ENCODE results near the gene ZNF821.

- no peak for TF ChIP-seq CTCF (IDR thresholded peaks at IDR 0.05)
- TF ChIP-seq POLR2AphosphoS5 (IDR thresholded peaks at IDR 0.05): no peak
Measured at GRCh38 chr16:71896764-71897368, 12.9 kb upstream of the ZNF821 start.

Measured in breast epithelium (tissue), 3 donors.